T-helper 2 cell (primary cell): ENCODE measurements around the gene ME3.
"Not testable (repeated sequence)": the region's sequence is repeated elsewhere in the genome, so short reads cannot be mapped to it uniquely, and the experiment has no call there.

Source experiments
- DNase-seq, 5 experiments: peaks; one replicate each; pipeline versions ENCODE4 v3.0.0 to v3.0.0-alpha.2; 2012 to 2022

Gene ME3

GRCh38 chr11:86580535-86580934, 91.9 kb downstream of the ME3 start:
- no peak for DNase-seq

- no peak for DNase-seq
Observed at GRCh38 chr11:86579406-86579731, 93.0 kb downstream of the ME3 start.

GRCh38 chr11:86578727-86579405, 93.5 kb downstream of the ME3 start:
- no peak for DNase-seq

- DNase-seq = no peak
Observed at GRCh38 chr11:86577644-86578636, 94.5 kb downstream of the ME3 start.

- no peak for DNase-seq
Observed at GRCh38 chr11:86576946-86577624, 95.3 kb downstream of the ME3 start.

GRCh38 chr11:86575927-86576326, 96.5 kb downstream of the ME3 start:
- DNase-seq = no peak

- DNase-seq = no peak
Observed at GRCh38 chr11:86575208-86575855, 97.1 kb downstream of the ME3 start.

GRCh38 chr11:86574493-86575207, 97.8 kb downstream of the ME3 start:
- no peak for DNase-seq

GRCh38 chr11:86571273-86571948, 101.0 kb downstream of the ME3 start:
- DNase-seq = no peak

- DNase-seq = no peak
Observed at GRCh38 chr11:86570451-86570850, 102.0 kb downstream of the ME3 start.

- no peak for DNase-seq
Observed at GRCh38 chr11:86570020-86570419, 102.4 kb downstream of the ME3 start.

- no peak for DNase-seq
Observed at GRCh38 chr11:86569109-86569508, 103.3 kb downstream of the ME3 start.

- no peak for DNase-seq
Observed at GRCh38 chr11:86565801-86566312, 106.6 kb downstream of the ME3 start.

GRCh38 chr11:86565388-86565787, 107.0 kb downstream of the ME3 start:
- no peak for DNase-seq

GRCh38 chr11:86562842-86563241, 109.6 kb downstream of the ME3 start:
- DNase-seq = not testable (repeated sequence)

GRCh38 chr11:86559311-86559945, 113.0 kb downstream of the ME3 start:
- DNase-seq = no peak

- no peak for DNase-seq
Observed at GRCh38 chr11:86558841-86559240, 113.6 kb downstream of the ME3 start.

- no peak for DNase-seq
Observed at GRCh38 chr11:86558207-86558606, 114.2 kb downstream of the ME3 start.

- no peak for DNase-seq
Observed at GRCh38 chr11:86555866-86556265, 116.5 kb downstream of the ME3 start.

- DNase-seq = no peak
Observed at GRCh38 chr11:86555401-86555800, 117.0 kb downstream of the ME3 start.

GRCh38 chr11:86553265-86553664, 119.2 kb downstream of the ME3 start:
- no peak for DNase-seq
